Prostate gland (tissue), 2 donors: ENCODE results near the gene BTD. TPM values are rescaled to one million over a fixed set of nuclear protein-coding genes. Genes with fewer than 3 reads are reported as not detected.

Experiments used
- DNase-seq: peaks from one replicate; pipeline ENCODE4 v3.0.0-alpha.2; 2019; ENCODE audit warnings: low spot score
- H3K27ac ChIP-seq, 2 donors: fragments of 200-600 bp; sonication (generic); 2 replicates each; pipeline ENCODE4 v1.5.1; 2017 to 2019
- H3K27me3 ChIP-seq: fragments of 200-600 bp; sonication (generic); replicated peaks from 2 replicates; pipeline ENCODE4 v1.5.1; 2019; ENCODE audit not compliant: insufficient read depth
- H3K36me3 ChIP-seq, 2 donors: fragments of 200-600 bp; sonication (generic); 1 replicate in 1 of 2; 2 replicates in 1 of 2; pipeline versions ENCODE4 v1.5.1 to v1.8.1; 2017 to 2019
- H3K4me1 ChIP-seq: fragments of 200-600 bp; sonication (generic); replicated peaks from 2 replicates; pipeline ENCODE4 v1.5.1; 2019
- H3K4me3 ChIP-seq, 2 donors: fragments of 200-600 bp; sonication (generic); 2 replicates each; pipeline ENCODE4 v1.5.1; 2017 to 2019
- H3K9me3 ChIP-seq: fragments of 200-600 bp; sonication (generic); 2 replicates; pipeline ENCODE4 v1.5.1; 2017
- POLR2A ChIP-seq: fragments of 450-650 bp; IDR thresholded peaks from one replicate; pipeline ENCODE4 v1.6.1; 2016; ENCODE audit warnings: antibody characterized with exemption, mild to moderate bottlenecking
- POLR2AphosphoS5 ChIP-seq: sonication (generic); formaldehyde crosslinking; IDR thresholded peaks from one replicate; pipeline ENCODE4 v1.6.1; 2017; ENCODE audit warnings: antibody characterized with exemption
- WGBS: methylation state at CpG from one replicate; pipeline ENCODE4 v1.1.5; 2018; 5-methylcytosine and 5-hydroxymethylcytosine counted together
- intact Hi-C: fragments of 100-400 bp; cut with DNase I; formaldehyde crosslinking; loops from one replicate; pipeline ENCODE4 v1.14.2; 2022
- total RNA-seq, 2 donors: library from RNA; depleted of rRNA; stranded (reverse); fragments of >200 nt; gene quantifications; one replicate each; pipeline ENCODE4 v1.1.0, GENCODE V29; 2016
- TF ChIP-seq, protein P1 (sequence below), 4 experiments: fragments of 200-600 bp in 2 of 4; fragments of 450-650 bp in 2 of 4; sonication (generic) in 2 of 4; IDR thresholded peaks; 1 replicate in 3 of 4; 2 replicates in 1 of 4; pipeline ENCODE4 v1.5.1; 2016 to 2019; ENCODE audit warnings: antibody characterized with exemption in 4 of 4, mild to moderate bottlenecking in 2 of 4, moderate library complexity in 2 of 4

Gene BTD
- total RNA-seq, 2 donors from 2014 or later: 34.4 to 42.7 TPM

DNA sequence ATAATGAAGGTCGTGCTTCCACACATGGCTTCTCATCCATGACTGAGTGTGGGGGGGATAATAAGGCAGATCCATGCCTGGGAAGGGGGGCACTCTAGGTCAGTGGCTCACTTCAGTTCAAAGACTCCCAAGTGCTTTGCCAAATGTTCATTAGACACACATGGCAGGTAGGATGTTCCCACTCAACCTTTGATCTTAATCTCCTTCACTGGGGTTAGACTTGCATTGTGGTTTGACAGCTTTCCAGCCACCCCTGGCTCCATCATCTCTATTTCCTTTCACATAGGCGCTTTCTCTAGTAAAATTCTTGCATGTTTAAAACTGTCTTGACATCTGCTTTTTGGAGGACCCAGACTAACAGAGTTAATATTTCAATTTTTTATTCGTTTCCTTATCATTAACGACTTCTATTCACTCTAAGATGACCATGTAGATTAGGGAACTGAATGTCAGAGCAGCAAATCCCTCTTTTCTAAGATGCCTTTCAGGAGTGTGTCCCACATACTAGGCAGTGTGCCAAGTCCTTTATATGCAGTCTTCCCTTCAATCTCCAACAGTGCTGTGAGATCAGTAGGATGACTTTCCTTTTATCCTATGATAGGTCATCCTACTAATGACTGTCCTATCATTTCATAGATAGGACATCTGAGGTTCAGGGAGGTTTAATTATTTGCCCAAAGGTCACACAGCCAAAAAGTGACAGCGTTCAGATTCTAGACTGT, 57.9 kb downstream of the BTD start:
- TF ChIP-seq POLR2A (no peak), POLR2AphosphoS5 (no peak)
- TF ChIP-seq, protein P1, sequence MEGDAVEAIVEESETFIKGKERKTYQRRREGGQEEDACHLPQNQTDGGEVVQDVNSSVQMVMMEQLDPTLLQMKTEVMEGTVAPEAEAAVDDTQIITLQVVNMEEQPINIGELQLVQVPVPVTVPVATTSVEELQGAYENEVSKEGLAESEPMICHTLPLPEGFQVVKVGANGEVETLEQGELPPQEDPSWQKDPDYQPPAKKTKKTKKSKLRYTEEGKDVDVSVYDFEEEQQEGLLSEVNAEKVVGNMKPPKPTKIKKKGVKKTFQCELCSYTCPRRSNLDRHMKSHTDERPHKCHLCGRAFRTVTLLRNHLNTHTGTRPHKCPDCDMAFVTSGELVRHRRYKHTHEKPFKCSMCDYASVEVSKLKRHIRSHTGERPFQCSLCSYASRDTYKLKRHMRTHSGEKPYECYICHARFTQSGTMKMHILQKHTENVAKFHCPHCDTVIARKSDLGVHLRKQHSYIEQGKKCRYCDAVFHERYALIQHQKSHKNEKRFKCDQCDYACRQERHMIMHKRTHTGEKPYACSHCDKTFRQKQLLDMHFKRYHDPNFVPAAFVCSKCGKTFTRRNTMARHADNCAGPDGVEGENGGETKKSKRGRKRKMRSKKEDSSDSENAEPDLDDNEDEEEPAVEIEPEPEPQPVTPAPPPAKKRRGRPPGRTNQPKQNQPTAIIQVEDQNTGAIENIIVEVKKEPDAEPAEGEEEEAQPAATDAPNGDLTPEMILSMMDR (IDR thresholded peaks at IDR 0.05): no peak
- H3K27ac ChIP-seq: no peak overlapping the region
- intact Hi-C loops: no loop called here
- H3K4me1 ChIP-seq: no peaks in the 10 kb centered on the region
- no peaks in the 10 kb centered on the region for H3K36me3 ChIP-seq
- no peak for DNase-seq
- H3K27me3 ChIP-seq: no peaks in the 10 kb centered on the region
- H3K9me3 ChIP-seq: no peaks in the 10 kb centered on the region
- 26% methylated on average over 5 of the region's 5 CpGs for WGBS
- no peak overlapping the region for H3K4me3 ChIP-seq

DNA sequence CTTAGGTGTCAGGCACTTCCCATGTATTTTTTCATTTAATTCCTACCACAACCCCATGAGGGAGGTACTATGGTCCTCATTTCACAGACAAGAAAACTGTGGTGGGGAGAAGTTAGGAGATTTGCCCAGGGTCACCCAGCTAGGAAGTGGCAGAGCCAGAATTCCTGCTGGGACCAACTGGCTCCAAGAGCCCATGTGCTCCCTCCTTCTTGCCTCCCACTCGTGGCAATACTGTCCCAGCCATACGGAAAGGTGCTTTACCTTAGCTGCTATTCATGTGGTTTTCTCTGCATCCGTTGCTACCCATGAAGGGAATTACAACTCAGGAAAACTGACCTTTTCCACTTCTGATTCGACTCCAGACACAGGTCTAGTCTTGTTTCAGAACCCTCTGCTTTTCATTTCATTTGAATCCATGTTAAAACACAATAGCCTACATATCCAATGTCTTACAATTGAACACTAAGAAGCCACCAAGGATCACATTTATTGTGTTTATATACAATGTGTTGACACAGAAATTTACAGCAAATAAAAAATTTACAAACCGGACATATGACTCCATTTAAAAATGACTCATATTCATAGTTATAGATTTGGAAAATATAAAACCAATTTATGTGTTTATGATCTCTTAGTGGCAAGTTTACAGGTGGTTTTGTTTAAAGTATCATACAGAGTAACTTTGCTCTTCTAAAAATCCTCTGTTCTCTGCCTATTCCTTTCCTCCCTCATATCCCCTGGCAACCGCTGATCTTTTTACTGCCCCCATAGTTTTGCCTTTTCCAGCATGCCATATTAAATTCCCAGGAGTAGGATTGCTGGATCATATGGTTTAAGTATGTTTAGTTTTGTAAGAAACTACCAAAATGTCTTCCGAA, 58.8 kb downstream of the BTD start:
- Histone ChIP-seq H3K27ac (no peak overlapping the region), H3K9me3 (no peaks in the 10 kb centered on the region), H3K36me3 (no peaks in the 10 kb centered on the region), H3K27me3 (no peaks in the 10 kb centered on the region), H3K4me3 (no peak overlapping the region), H3K4me1 (no peaks in the 10 kb centered on the region)
- DNase-seq: no peak
- intact Hi-C loops: no loop called here
- 49% methylated on average over 7 of the region's 7 CpGs for WGBS
- TF ChIP-seq POLR2AphosphoS5: no peak
- TF ChIP-seq, protein P1 (IDR thresholded peaks at IDR 0.05): no peak
- no peak for TF ChIP-seq POLR2A

DNA sequence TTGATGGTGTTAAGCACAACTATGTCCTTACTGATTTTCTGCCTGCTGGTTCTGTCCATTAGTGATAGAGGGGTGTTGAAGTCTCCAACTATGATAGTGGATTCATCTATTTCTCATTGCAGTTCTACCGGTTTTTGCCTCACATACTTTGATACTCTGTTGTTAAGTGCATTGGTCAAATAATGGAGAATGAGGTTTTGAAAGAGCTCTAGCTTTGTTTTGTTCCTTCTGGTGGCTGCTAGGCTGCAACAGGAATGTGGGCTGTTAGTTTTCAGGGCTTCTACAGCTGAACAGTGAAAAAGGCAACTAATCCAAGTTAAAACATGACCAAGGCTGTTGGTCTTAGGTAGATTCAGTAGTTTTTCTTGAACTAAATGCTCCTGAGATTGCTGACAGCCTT, 62.6 kb downstream of the BTD start:
- TF ChIP-seq, protein P1 (IDR thresholded peaks at IDR 0.05): no peak
- TF ChIP-seq POLR2AphosphoS5: no peak
- TF ChIP-seq POLR2A: no peak
- intact Hi-C loops: no loop called here
- DNase-seq: no peak
- no peak overlapping the region for H3K27ac ChIP-seq
- H3K36me3 ChIP-seq: no peaks in the 10 kb centered on the region
- no peaks in the 10 kb centered on the region for H3K9me3 ChIP-seq
- no peaks in the 10 kb centered on the region for H3K27me3 ChIP-seq
- 80% methylated on average over 1 of the region's 1 CpG for WGBS
- H3K4me1 ChIP-seq: no peaks in the 10 kb centered on the region
- H3K4me3 ChIP-seq: no peak overlapping the region

DNA sequence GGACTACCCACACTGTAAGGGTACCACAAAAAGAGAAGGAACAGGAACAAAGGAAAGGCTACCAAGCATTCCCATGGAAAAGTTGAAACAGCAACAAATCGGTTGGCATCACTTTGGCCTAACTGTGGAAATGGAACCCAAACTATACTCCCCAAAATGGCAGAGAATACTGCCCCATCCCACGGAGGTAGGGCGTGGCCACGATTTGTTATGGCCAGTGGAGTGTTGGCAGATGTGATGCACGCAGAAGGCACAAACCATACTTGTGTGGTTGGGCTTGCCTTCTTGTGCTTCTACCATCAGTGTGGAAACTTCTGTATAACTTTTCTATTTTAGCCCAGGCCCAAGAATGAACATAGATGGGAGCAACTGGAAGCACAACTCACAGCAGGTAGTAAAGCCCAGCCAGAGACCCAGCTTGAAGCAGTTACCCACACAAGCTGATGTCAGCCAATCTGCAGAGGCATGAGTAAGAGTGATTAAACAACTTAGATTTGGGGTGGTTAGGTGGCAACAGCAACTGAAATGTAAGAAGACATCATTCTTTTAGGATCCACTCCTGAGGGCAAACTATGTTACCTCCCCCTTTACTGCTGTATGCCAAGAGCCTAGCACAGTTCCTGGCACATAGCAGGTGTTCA, 64.1 kb downstream of the BTD start:
- no peak overlapping the region for H3K27ac ChIP-seq
- H3K9me3 ChIP-seq: no peaks in the 10 kb centered on the region
- no peaks in the 10 kb centered on the region for H3K36me3 ChIP-seq
- H3K4me3 ChIP-seq: no peak overlapping the region
- peaks cover 6% of the 10 kb centered on the region for H3K4me1 ChIP-seq
- intact Hi-C loops: no loop called here
- WGBS: 98% methylated on average over 5 of the region's 5 CpGs
- no peak for TF ChIP-seq POLR2A
- TF ChIP-seq, protein P1 (IDR thresholded peaks at IDR 0.05): no peak
- TF ChIP-seq POLR2AphosphoS5: no peak
- DNase-seq: no peak
- no peaks in the 10 kb centered on the region for H3K27me3 ChIP-seq
